Peyer's patch (tissue), 4 donors: ENCODE results near the gene SLC39A5.

Source experiments
- CTCF ChIP-seq, 6 experiments: fragments of 450-650 bp in 4 of 6; fragments of 200-600 bp in 2 of 6; sonication (generic) in 1 of 6; IDR thresholded peaks; one replicate each; pipeline ENCODE4 v1.5.1; 2017 to 2019; ENCODE audit warnings: antibody characterized with exemption in 6 of 6, mild to moderate bottlenecking in 3 of 6, moderate library complexity in 1 of 6
- POLR2A ChIP-seq, 2 donors: fragments of 450-650 bp; IDR thresholded peaks; one replicate each; pipeline ENCODE4 v1.5.1; 2017; ENCODE audit warnings: antibody characterized with exemption in 2 of 2, mild to moderate bottlenecking in 2 of 2, moderate library complexity in 2 of 2

- TF ChIP-seq POLR2A (IDR thresholded peaks at IDR 0.05) (no peak), CTCF (IDR thresholded peaks at IDR 0.05) (no peak)
Observed at GRCh38 chr12:56257071-56257470, 27.2 kb downstream of the SLC39A5 start.
